Memory B cell (primary cell): ENCODE measurements around the gene GGT5.
"Not testable (repeated sequence)": the region's sequence is repeated elsewhere in the genome, so short reads cannot be mapped to it uniquely, and the experiment has no call there.

Experiments used
- ATAC-seq: fragments of 150-1000 bp; cut with Tn5 transposase; 2 replicates; pipeline ENCODE4 v1.10.0; 2021; ENCODE audit warnings: low read depth, mild to moderate bottlenecking, moderate library complexity
- DNase-seq, 2 donors: peaks; one replicate each; pipeline ENCODE4 v3.0.0; 2022; ENCODE audit warnings: low spot score in 2 of 2
- H3K27ac Mint-ChIP-seq: one replicate; pipeline ENCODE4 v1.8.0; 2022; ENCODE audit warnings: mild to moderate bottlenecking, moderate library complexity, mixed read lengths
- H3K27me3 Mint-ChIP-seq: one replicate; pipeline ENCODE4 v1.8.0; 2022; ENCODE audit warnings: mixed read lengths
- H3K36me3 Mint-ChIP-seq: one replicate; pipeline ENCODE4 v1.8.0; 2022; ENCODE audit warnings: mild to moderate bottlenecking, mixed read lengths
- H3K4me1 Mint-ChIP-seq: one replicate; pipeline ENCODE4 v1.8.0; 2022; ENCODE audit warnings: mixed read lengths
- H3K4me3 Mint-ChIP-seq: one replicate; pipeline ENCODE4 v1.8.0; 2022; ENCODE audit warnings: mild to moderate bottlenecking, moderate library complexity, mixed read lengths
- H3K9me3 Mint-ChIP-seq: one replicate; pipeline ENCODE4 v1.8.0; 2022; ENCODE audit warnings: mixed read lengths

Gene GGT5

GRCh38 chr22:24182900-24183246, 62.0 kb downstream of the GGT5 start:
- peaks cover 11% of the 10 kb centered on the region for H3K4me1 Mint-ChIP-seq
- not testable (repeated sequence) for DNase-seq, H3K27me3 Mint-ChIP-seq, H3K36me3 Mint-ChIP-seq, H3K9me3 Mint-ChIP-seq, H3K27ac Mint-ChIP-seq, H3K4me3 Mint-ChIP-seq, ATAC-seq

GRCh38 chr22:24181996-24182899, 62.6 kb downstream of the GGT5 start:
- no peak for DNase-seq

GRCh38 chr22:24181088-24181995, 63.5 kb downstream of the GGT5 start, which contains the start of gene SUSD2:
Gene SUSD2 (plus strand): TSS chr22:24181487. CDS start chr22:24181520, 33 bp downstream.
- DNase-seq: no peak
- Mint-ChIP-seq H3K4me1 (peaks cover 11% of the 10 kb centered on the region), H3K27ac (no peak within 1 kb of the TSS)

More at GRCh38 chr22:24181996-24182899, 62.6 kb downstream of the GGT5 start:
- Mint-ChIP-seq H3K27ac (no peak overlapping the region), H3K4me3 (no peak overlapping the region), H3K27me3 (no peaks in the 10 kb centered on the region), H3K4me1 (peaks cover 11% of the 10 kb centered on the region), H3K36me3 (peaks cover 3% of the 10 kb centered on the region), H3K9me3 (no peaks in the 10 kb centered on the region)
- ATAC-seq: no peak

GRCh38 chr22:24180316-24181087, 64.4 kb downstream of the GGT5 start:
- H3K27ac Mint-ChIP-seq: no peak overlapping the region
- DNase-seq: no peak
- H3K4me1 Mint-ChIP-seq: peaks cover 11% of the 10 kb centered on the region
- H3K9me3 Mint-ChIP-seq: no peaks in the 10 kb centered on the region
- peaks cover 5% of the 10 kb centered on the region for H3K36me3 Mint-ChIP-seq
- H3K4me3 Mint-ChIP-seq: no peak overlapping the region
- no peak for ATAC-seq
- H3K27me3 Mint-ChIP-seq: no peaks in the 10 kb centered on the region

More at GRCh38 chr22:24181088-24181995, 63.5 kb downstream of the GGT5 start, which contains the start of gene SUSD2:
- Mint-ChIP-seq H3K4me3 (no peak within 1 kb of the TSS), H3K36me3 (peaks cover 3% of the 10 kb centered on the region), H3K27me3 (no peaks in the 10 kb centered on the region), H3K9me3 (no peaks in the 10 kb centered on the region)
- no peak for ATAC-seq

GRCh38 chr22:24179478-24180210, 65.2 kb downstream of the GGT5 start:
- H3K9me3 Mint-ChIP-seq: no peaks in the 10 kb centered on the region
- H3K4me1 Mint-ChIP-seq: peaks cover 14% of the 10 kb centered on the region
- DNase-seq (no peak), ATAC-seq (no peak)
- no peak overlapping the region for H3K27ac Mint-ChIP-seq
- H3K27me3 Mint-ChIP-seq: no peaks in the 10 kb centered on the region
- H3K36me3 Mint-ChIP-seq: peaks cover 10% of the 10 kb centered on the region
- no peak overlapping the region for H3K4me3 Mint-ChIP-seq

GRCh38 chr22:24178502-24179440, 66.1 kb downstream of the GGT5 start:
- no peak for ATAC-seq
- no peak for DNase-seq
- H3K36me3 Mint-ChIP-seq: peaks cover 10% of the 10 kb centered on the region
- H3K27ac Mint-ChIP-seq: no peak overlapping the region
- H3K9me3 Mint-ChIP-seq: no peaks in the 10 kb centered on the region
- H3K4me1 Mint-ChIP-seq: peaks cover 11% of the 10 kb centered on the region
- no peak overlapping the region for H3K4me3 Mint-ChIP-seq
- H3K27me3 Mint-ChIP-seq: no peaks in the 10 kb centered on the region

GRCh38 chr22:24178021-24178431, 66.9 kb downstream of the GGT5 start:
- H3K4me1 Mint-ChIP-seq: peaks cover 7% of the 10 kb centered on the region
- no peaks in the 10 kb centered on the region for H3K9me3 Mint-ChIP-seq
- no peak overlapping the region for H3K27ac Mint-ChIP-seq
- no peak overlapping the region for H3K4me3 Mint-ChIP-seq
- peaks cover 12% of the 10 kb centered on the region for H3K36me3 Mint-ChIP-seq
- ATAC-seq (no peak), DNase-seq (no peak)
- H3K27me3 Mint-ChIP-seq: no peaks in the 10 kb centered on the region

- DNase-seq (no peak), ATAC-seq (no peak)
- H3K27ac Mint-ChIP-seq: no peak overlapping the region
- peaks cover 12% of the 10 kb centered on the region for H3K36me3 Mint-ChIP-seq
- no peaks in the 10 kb centered on the region for H3K9me3 Mint-ChIP-seq
- peaks cover 7% of the 10 kb centered on the region for H3K4me1 Mint-ChIP-seq
- no peak overlapping the region for H3K4me3 Mint-ChIP-seq
- H3K27me3 Mint-ChIP-seq: no peaks in the 10 kb centered on the region
These were observed 67.4 kb downstream of the GGT5 start for GRCh38 chr22:24177456-24177855.

- Mint-ChIP-seq H3K9me3 (no peaks in the 10 kb centered on the region), H3K27ac (no peak overlapping the region), H3K27me3 (no peaks in the 10 kb centered on the region), H3K36me3 (peaks cover 12% of the 10 kb centered on the region), H3K4me3 (no peak overlapping the region), H3K4me1 (peaks cover 7% of the 10 kb centered on the region)
- ATAC-seq: no peak
- DNase-seq: no peak
These were observed 67.8 kb downstream of the GGT5 start for GRCh38 chr22:24177045-24177444.

GRCh38 chr22:24176630-24177029, 68.3 kb downstream of the GGT5 start:
- no peak overlapping the region for H3K4me3 Mint-ChIP-seq
- no peak overlapping the region for H3K27ac Mint-ChIP-seq
- H3K9me3 Mint-ChIP-seq: no peaks in the 10 kb centered on the region
- no peak for ATAC-seq
- H3K27me3 Mint-ChIP-seq: no peaks in the 10 kb centered on the region
- H3K4me1 Mint-ChIP-seq: peaks cover 7% of the 10 kb centered on the region
- H3K36me3 Mint-ChIP-seq: peaks cover 13% of the 10 kb centered on the region
- no peak for DNase-seq

GRCh38 chr22:24176040-24176439, 68.8 kb downstream of the GGT5 start:
- H3K4me1 Mint-ChIP-seq: peaks cover 7% of the 10 kb centered on the region
- no peaks in the 10 kb centered on the region for H3K9me3 Mint-ChIP-seq
- DNase-seq: no peak
- no peaks in the 10 kb centered on the region for H3K27me3 Mint-ChIP-seq
- H3K4me3 Mint-ChIP-seq: no peak overlapping the region
- peaks cover 13% of the 10 kb centered on the region for H3K36me3 Mint-ChIP-seq
- ATAC-seq: no peak
- no peak overlapping the region for H3K27ac Mint-ChIP-seq

- Mint-ChIP-seq H3K36me3 (peaks cover 13% of the 10 kb centered on the region), H3K27me3 (no peaks in the 10 kb centered on the region), H3K4me1 (peaks cover 4% of the 10 kb centered on the region), H3K27ac (peak overlapping the region; percentile 46), H3K4me3 (no peak overlapping the region), H3K9me3 (no peaks in the 10 kb centered on the region)
- ATAC-seq (peak; percentile 68), DNase-seq (peak; percentile 51 to 61)
These were observed 69.6 kb downstream of the GGT5 start for GRCh38 chr22:24175160-24175808.
